ENCODE results near the gene EFCAB11.

DNA sequence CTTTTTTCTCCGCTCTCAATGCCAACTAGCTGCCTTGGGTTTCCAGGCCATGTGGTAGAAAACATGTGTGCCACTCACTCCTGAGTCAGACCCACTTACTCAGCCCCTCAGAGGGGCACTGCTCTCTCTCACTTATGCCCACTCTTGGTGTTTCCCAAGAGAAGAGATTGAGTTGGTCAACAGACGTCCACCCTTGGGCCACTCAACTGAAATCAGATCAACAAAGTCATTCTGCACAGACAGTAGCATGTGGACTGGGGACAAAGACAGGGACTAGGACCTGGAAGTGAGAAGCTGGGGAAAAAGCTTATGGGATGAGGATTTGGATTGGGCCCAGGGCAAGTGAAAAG, 161.2 kb downstream of the EFCAB11 start:
- TF ChIP-seq ARNTL (CRISPR knock-in tag; IDR thresholded peaks at IDR 0.05; ENCODE audit: borderline replicate concordance, low read depth): no peak
- TF ChIP-seq ZNF8 (CRISPR knock-in tag; IDR thresholded peaks at IDR 0.05): no peak
- TF ChIP-seq ISL1 (CRISPR knock-in tag; IDR thresholded peaks at IDR 0.05): no peak
- TF ChIP-seq TOX (CRISPR knock-in tag; IDR thresholded peaks at IDR 0.05; ENCODE audit: borderline replicate concordance): no peak
- TF ChIP-seq ZFP3 (CRISPR knock-in tag; IDR thresholded peaks at IDR 0.05): no peak
- TF ChIP-seq, protein P1, sequence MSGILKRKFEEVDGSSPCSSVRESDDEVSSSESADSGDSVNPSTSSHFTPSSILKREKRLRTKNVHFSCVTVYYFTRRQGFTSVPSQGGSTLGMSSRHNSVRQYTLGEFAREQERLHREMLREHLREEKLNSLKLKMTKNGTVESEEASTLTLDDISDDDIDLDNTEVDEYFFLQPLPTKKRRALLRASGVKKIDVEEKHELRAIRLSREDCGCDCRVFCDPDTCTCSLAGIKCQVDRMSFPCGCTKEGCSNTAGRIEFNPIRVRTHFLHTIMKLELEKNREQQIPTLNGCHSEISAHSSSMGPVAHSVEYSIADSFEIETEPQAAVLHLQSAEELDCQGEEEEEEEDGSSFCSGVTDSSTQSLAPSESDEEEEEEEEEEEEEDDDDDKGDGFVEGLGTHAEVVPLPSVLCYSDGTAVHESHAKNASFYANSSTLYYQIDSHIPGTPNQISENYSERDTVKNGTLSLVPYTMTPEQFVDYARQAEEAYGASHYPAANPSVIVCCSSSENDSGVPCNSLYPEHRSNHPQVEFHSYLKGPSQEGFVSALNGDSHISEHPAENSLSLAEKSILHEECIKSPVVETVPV (CRISPR knock-in tag; IDR thresholded peaks at IDR 0.05): no peak
- no peak for TF ChIP-seq ZC3H10 (CRISPR knock-in tag; IDR thresholded peaks at IDR 0.05)
- TF ChIP-seq TCF4 (CRISPR knock-in tag; IDR thresholded peaks at IDR 0.05; ENCODE audit: borderline replicate concordance): no peak
- TF ChIP-seq ESRRG (CRISPR knock-in tag; IDR thresholded peaks at IDR 0.05): no peak
- TF ChIP-seq RARB (CRISPR knock-in tag; IDR thresholded peaks at IDR 0.05): no peak
- TF ChIP-seq, protein P2, sequence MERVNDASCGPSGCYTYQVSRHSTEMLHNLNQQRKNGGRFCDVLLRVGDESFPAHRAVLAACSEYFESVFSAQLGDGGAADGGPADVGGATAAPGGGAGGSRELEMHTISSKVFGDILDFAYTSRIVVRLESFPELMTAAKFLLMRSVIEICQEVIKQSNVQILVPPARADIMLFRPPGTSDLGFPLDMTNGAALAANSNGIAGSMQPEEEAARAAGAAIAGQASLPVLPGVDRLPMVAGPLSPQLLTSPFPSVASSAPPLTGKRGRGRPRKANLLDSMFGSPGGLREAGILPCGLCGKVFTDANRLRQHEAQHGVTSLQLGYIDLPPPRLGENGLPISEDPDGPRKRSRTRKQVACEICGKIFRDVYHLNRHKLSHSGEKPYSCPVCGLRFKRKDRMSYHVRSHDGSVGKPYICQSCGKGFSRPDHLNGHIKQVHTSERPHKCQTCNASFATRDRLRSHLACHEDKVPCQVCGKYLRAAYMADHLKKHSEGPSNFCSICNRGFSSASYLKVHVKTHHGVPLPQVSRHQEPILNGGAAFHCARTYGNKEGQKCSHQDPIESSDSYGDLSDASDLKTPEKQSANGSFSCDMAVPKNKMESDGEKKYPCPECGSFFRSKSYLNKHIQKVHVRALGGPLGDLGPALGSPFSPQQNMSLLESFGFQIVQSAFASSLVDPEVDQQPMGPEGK (CRISPR knock-in tag; IDR thresholded peaks at IDR 0.05; ENCODE audit: borderline replicate concordance): no peak
- TF ChIP-seq ZFP30 (CRISPR knock-in tag; IDR thresholded peaks at IDR 0.05): no peak
